HepG2 (cell line): Measurements from ENCODE around the gene IGF2. TPM values are rescaled to one million over a fixed set of nuclear protein-coding genes. Genes with fewer than 3 reads are reported as not detected.

Experiments used
- ATF1 ChIP-seq: IDR thresholded peaks from 2 replicates; pipeline ENCODE4 v1.6.1; 2016; ENCODE audit warnings: mild to moderate bottlenecking, control low read depth
- LCORL ChIP-seq, 2 experiments: fragments of 450-650 bp in 1 of 2; sonication (generic) in 1 of 2; formaldehyde crosslinking in 1 of 2; IDR thresholded peaks; 2 replicates each; pipeline versions ENCODE4 v1.5.0 to v1.6.1; 2017 to 2020; ENCODE audit warnings: antibody characterized with exemption in 1 of 2, missing genetic modification reagents in 1 of 2
- NFE2 ChIP-seq: sonication (generic); formaldehyde crosslinking; IDR thresholded peaks from 2 replicates; pipeline ENCODE4 v1.4.0; 2020; ENCODE audit warnings: missing genetic modification reagents
- PITX1 ChIP-seq: sonication (generic); formaldehyde crosslinking; IDR thresholded peaks from 2 replicates; pipeline ENCODE4 v1.5.1; 2020; ENCODE audit warnings: mild to moderate bottlenecking, missing genetic modification reagents
- SSRP1 ChIP-seq: IDR thresholded peaks from 2 replicates; pipeline ENCODE4 v1.6.1; 2016; ENCODE audit warnings: control low read depth
- ZNF205 ChIP-seq: IDR thresholded peaks from 2 replicates; pipeline ENCODE4 v1.6.1; 2018; ENCODE audit warnings: missing biosample characterization, missing genetic modification reagents
- ZNF383 ChIP-seq: sonication (generic); formaldehyde crosslinking; IDR thresholded peaks from 2 replicates; pipeline ENCODE4 v1.4.0; 2020; ENCODE audit warnings: missing genetic modification reagents, mild to moderate bottlenecking, borderline replicate concordance
- ZNF451 ChIP-seq: sonication (generic); formaldehyde crosslinking; IDR thresholded peaks from 2 replicates; pipeline ENCODE4 v1.5.0; 2020; ENCODE audit warnings: mild to moderate bottlenecking, missing genetic modification reagents
- ZNF572 ChIP-seq: sonication (generic); formaldehyde crosslinking; IDR thresholded peaks from 2 replicates; pipeline ENCODE4 v1.5.1; 2020; ENCODE audit warnings: mild to moderate bottlenecking, missing genetic modification reagents
- polyA plus RNA-seq, 8 experiments: library from polyadenylated mRNA; depleted of rRNA in 3 of 8; stranded (reverse) in 7 of 8; unstranded in 1 of 8; fragments of >200 nt; fragmentation: Illumina TruSeq in 4 of 8; extraction: Trizol in 4 of 8; gene quantifications; 2 replicates each; pipeline versions ENCODE4 v1.2.1 to v1.2.3, GENCODE V29; 2011 to 2016; ENCODE audit warnings: low read depth in 4 of 8, missing spikeins in 1 of 8, mixed read lengths in 1 of 8; ENCODE audit not compliant: insufficient read depth in 1 of 8
- total RNA-seq, 5 experiments: library from RNA; depleted of rRNA; stranded (reverse); fragments of >200 nt; fragmentation: Illumina TruSeq; extraction: Trizol; gene quantifications; 2 replicates each; pipeline ENCODE4 v1.2.3, GENCODE V29; 2016; ENCODE audit warnings: low read depth in 1 of 5
- TF ChIP-seq, protein P1 (sequence below): sonication (generic); formaldehyde crosslinking; IDR thresholded peaks from 2 replicates; pipeline ENCODE4 v1.4.0; 2020; ENCODE audit warnings: missing genetic modification reagents
- TF ChIP-seq, protein P2 (sequence below): IDR thresholded peaks from 2 replicates; pipeline ENCODE4 v1.6.1; 2016; ENCODE audit warnings: mild to moderate bottlenecking, missing biosample characterization, missing genetic modification reagents
- TF ChIP-seq, protein P3 (sequence below), 2 experiments: sonication (generic) in 1 of 2; formaldehyde crosslinking in 1 of 2; IDR thresholded peaks; 2 replicates each; pipeline versions ENCODE4 v1.6.1 to v1.9.0; 2014 to 2022; ENCODE audit warnings: antibody characterized with exemption in 1 of 2, borderline replicate concordance in 1 of 2, inconsistent platforms in 1 of 2, low read depth in 1 of 2, missing genetic modification reagents in 1 of 2
- TF ChIP-seq, protein P4 (sequence below): sonication (generic); formaldehyde crosslinking; IDR thresholded peaks from 2 replicates; pipeline ENCODE4 v1.8.1; 2023; ENCODE audit warnings: missing genetic modification reagents, mild to moderate bottlenecking, borderline replicate concordance
- TF ChIP-seq, protein P5 (sequence below): sonication (generic); formaldehyde crosslinking; IDR thresholded peaks from 2 replicates; pipeline ENCODE4 v1.5.1; 2020; ENCODE audit warnings: missing genetic modification reagents, mild to moderate bottlenecking, borderline replicate concordance

Gene IGF2
- total and polyA plus RNA-seq, 2 of the 13 experiments (the other 11 are each of a cell fraction or from before 2014, with no cell fraction given): 79.1 to 254 TPM

DNA sequence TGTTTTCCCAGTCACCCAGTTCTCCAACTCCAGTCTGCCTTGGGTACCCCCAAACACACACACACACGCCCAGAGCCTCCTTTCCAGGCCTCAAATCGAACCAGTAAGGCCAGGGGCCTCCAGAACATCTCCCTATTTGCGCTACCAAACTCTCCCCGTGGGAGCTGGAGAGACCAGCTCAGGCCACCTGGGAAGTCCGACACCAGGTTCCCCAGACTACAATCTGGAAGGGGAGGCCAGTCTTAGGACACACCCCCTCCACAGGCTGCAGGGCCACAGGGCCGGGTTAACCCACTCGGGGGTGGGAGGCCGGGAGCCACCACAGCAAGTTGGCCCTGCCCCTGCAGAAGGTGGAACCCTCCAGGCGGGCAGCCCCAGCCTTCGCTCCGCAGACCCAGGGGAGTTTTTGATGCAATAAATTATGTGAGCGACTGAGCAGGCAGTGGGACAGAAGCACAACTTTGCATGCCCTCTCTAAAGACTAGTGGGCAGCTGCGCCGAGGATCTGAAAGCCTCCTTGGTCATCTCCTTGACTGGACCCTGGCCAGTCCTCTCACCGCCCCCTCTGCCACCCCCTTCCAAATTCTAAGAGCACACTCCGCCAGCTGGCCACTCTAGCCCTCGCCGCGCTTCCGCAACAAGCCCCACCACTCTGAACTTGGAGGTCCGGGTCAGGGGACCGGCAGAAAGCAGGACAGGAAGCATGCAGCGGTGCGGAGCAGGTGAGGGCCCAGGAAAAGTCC is 2.8 kb downstream of the IGF2 start (continued):
- TF ChIP-seq, protein P1, sequence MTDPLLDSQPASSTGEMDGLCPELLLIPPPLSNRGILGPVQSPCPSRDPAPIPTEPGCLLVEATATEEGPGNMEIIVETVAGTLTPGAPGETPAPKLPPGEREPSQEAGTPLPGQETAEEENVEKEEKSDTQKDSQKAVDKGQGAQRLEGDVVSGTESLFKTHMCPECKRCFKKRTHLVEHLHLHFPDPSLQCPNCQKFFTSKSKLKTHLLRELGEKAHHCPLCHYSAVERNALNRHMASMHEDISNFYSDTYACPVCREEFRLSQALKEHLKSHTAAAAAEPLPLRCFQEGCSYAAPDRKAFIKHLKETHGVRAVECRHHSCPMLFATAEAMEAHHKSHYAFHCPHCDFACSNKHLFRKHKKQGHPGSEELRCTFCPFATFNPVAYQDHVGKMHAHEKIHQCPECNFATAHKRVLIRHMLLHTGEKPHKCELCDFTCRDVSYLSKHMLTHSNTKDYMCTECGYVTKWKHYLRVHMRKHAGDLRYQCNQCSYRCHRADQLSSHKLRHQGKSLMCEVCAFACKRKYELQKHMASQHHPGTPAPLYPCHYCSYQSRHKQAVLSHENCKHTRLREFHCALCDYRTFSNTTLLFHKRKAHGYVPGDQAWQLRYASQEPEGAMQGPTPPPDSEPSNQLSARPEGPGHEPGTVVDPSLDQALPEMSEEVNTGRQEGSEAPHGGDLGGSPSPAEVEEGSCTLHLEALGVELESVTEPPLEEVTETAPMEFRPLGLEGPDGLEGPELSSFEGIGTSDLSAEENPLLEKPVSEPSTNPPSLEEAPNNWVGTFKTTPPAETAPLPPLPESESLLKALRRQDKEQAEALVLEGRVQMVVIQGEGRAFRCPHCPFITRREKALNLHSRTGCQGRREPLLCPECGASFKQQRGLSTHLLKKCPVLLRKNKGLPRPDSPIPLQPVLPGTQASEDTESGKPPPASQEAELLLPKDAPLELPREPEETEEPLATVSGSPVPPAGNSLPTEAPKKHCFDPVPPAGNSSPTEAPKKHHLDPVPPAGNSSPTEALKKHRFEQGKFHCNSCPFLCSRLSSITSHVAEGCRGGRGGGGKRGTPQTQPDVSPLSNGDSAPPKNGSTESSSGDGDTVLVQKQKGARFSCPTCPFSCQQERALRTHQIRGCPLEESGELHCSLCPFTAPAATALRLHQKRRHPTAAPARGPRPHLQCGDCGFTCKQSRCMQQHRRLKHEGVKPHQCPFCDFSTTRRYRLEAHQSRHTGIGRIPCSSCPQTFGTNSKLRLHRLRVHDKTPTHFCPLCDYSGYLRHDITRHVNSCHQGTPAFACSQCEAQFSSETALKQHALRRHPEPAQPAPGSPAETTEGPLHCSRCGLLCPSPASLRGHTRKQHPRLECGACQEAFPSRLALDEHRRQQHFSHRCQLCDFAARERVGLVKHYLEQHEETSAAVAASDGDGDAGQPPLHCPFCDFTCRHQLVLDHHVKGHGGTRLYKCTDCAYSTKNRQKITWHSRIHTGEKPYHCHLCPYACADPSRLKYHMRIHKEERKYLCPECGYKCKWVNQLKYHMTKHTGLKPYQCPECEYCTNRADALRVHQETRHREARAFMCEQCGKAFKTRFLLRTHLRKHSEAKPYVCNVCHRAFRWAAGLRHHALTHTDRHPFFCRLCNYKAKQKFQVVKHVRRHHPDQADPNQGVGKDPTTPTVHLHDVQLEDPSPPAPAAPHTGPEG (CRISPR knock-in tag): no peak
- TF ChIP-seq ZNF205 (CRISPR knock-in tag) (no peak), PITX1 (no peak), ZNF572 (CRISPR knock-in tag) (peak; percentile 13; the same call in 1 of the 2 replicates), ZNF383 (CRISPR knock-in tag) (no peak), LCORL (IDR thresholded peaks at IDR 0.05) (no peak), LCORL (CRISPR knock-in tag; IDR thresholded peaks at IDR 0.05) (no peak), SSRP1 (CRISPR knock-in tag) (peak; percentile 94; the same call in 1 of the 2 replicates), ZNF451 (CRISPR knock-in tag) (no peak), NFE2 (CRISPR knock-in tag) (no peak), ATF1 (CRISPR knock-in tag) (no peak)
- TF ChIP-seq, protein P2, sequence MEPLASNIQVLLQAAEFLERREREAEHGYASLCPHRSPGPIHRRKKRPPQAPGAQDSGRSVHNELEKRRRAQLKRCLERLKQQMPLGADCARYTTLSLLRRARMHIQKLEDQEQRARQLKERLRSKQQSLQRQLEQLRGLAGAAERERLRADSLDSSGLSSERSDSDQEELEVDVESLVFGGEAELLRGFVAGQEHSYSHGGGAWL (CRISPR knock-in tag): no peak
- TF ChIP-seq, protein P3, sequence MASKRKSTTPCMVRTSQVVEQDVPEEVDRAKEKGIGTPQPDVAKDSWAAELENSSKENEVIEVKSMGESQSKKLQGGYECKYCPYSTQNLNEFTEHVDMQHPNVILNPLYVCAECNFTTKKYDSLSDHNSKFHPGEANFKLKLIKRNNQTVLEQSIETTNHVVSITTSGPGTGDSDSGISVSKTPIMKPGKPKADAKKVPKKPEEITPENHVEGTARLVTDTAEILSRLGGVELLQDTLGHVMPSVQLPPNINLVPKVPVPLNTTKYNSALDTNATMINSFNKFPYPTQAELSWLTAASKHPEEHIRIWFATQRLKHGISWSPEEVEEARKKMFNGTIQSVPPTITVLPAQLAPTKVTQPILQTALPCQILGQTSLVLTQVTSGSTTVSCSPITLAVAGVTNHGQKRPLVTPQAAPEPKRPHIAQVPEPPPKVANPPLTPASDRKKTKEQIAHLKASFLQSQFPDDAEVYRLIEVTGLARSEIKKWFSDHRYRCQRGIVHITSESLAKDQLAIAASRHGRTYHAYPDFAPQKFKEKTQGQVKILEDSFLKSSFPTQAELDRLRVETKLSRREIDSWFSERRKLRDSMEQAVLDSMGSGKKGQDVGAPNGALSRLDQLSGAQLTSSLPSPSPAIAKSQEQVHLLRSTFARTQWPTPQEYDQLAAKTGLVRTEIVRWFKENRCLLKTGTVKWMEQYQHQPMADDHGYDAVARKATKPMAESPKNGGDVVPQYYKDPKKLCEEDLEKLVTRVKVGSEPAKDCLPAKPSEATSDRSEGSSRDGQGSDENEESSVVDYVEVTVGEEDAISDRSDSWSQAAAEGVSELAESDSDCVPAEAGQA (IDR thresholded peaks at IDR 0.05; ENCODE audit: low read depth): no peak
- TF ChIP-seq, protein P3 (CRISPR knock-in tag; IDR thresholded peaks at IDR 0.05; ENCODE audit: borderline replicate concordance): no peak
- TF ChIP-seq, protein P4, sequence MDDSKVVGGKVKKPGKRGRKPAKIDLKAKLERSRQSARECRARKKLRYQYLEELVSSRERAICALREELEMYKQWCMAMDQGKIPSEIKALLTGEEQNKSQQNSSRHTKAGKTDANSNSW (CRISPR knock-in tag): no peak
- TF ChIP-seq, protein P5, sequence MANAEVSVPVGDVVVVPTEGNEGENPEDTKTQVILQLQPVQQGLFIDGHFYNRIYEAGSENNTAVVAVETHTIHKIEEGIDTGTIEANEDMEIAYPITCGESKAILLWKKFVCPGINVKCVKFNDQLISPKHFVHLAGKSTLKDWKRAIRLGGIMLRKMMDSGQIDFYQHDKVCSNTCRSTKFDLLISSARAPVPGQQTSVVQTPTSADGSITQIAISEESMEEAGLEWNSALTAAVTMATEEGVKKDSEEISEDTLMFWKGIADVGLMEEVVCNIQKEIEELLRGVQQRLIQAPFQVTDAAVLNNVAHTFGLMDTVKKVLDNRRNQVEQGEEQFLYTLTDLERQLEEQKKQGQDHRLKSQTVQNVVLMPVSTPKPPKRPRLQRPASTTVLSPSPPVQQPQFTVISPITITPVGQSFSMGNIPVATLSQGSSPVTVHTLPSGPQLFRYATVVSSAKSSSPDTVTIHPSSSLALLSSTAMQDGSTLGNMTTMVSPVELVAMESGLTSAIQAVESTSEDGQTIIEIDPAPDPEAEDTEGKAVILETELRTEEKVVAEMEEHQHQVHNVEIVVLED (CRISPR knock-in tag): 0 out of 2 replicates have a peak, but pooled peaks have one; percentile 28
